HG03558 (cell line): ENCODE data around the gene TBC1D14.
"Not testable (repeated sequence)": the region's sequence is repeated elsewhere in the genome, so short reads cannot be mapped to it uniquely, and the experiment has no call there.

Experiments used
- ATAC-seq: cut with Tn5 transposase; IDR thresholded peaks from one replicate; pipeline ENCODE4 v1.9.1; 2021; ENCODE audit warnings: moderate number of reproducible peaks; ENCODE audit not compliant: unreplicated experiment; ENCODE audit errors: extremely low read depth

Gene TBC1D14

GRCh38 chr4:6907658-6908191 is 1.9 kb upstream of the TBC1D14 start:
- ATAC-seq: no peak

GRCh38 chr4:6908432-6909112 is 1.1 kb upstream of the TBC1D14 start:
- no peak for ATAC-seq

- ATAC-seq: peak; percentile 28
These were observed 329 bp downstream of the TBC1D14 start for GRCh38 chr4:6909970-6910339.

- no peak for ATAC-seq
These were observed 824 bp downstream of the TBC1D14 start for GRCh38 chr4:6910340-6910959.

- ATAC-seq: no peak
These were observed 1.6 kb downstream of the TBC1D14 start for GRCh38 chr4:6910960-6911874.

- ATAC-seq: not testable (repeated sequence)
These were observed 2.3 kb downstream of the TBC1D14 start for GRCh38 chr4:6911917-6912316.

GRCh38 chr4:6912441-6912840 is 2.8 kb downstream of the TBC1D14 start:
- no peak for ATAC-seq

GRCh38 chr4:6913350-6913905 is 3.8 kb downstream of the TBC1D14 start:
- no peak for ATAC-seq

GRCh38 chr4:6914448-6914847 is 4.8 kb downstream of the TBC1D14 start:
- ATAC-seq: no peak

GRCh38 chr4:6915041-6916005 is 5.7 kb downstream of the TBC1D14 start:
- no peak for ATAC-seq

GRCh38 chr4:6916069-6916586 is 6.5 kb downstream of the TBC1D14 start:
- no peak for ATAC-seq

GRCh38 chr4:6916587-6917460 is 7.2 kb downstream of the TBC1D14 start:
- ATAC-seq: no peak

- ATAC-seq: peak; percentile 79
These were observed 8.0 kb downstream of the TBC1D14 start for GRCh38 chr4:6917461-6918271.

GRCh38 chr4:6918338-6918737 is 8.7 kb downstream of the TBC1D14 start:
- ATAC-seq: no peak

GRCh38 chr4:6920171-6920570 is 10.5 kb downstream of the TBC1D14 start:
- ATAC-seq: no peak

GRCh38 chr4:6923507-6923906 is 13.9 kb downstream of the TBC1D14 start:
- no peak for ATAC-seq

GRCh38 chr4:6924361-6924779 is 14.7 kb downstream of the TBC1D14 start:
- no peak for ATAC-seq
